Measurements from ENCODE around the gene MYO3B.

- TF ChIP-seq POLR2A (IDR thresholded peaks at IDR 0.05; ENCODE audit: control extremely low read depth in 1 of 2, low read depth in 2 of 2, low read length in 2 of 2) (no peak), YY1 (IDR thresholded peaks at IDR 0.05; ENCODE audit: low read depth, low read length) (no peak), CTCF (IDR thresholded peaks at IDR 0.05; ENCODE audit: control extremely low read depth in 1 of 3, insufficient read depth in 1 of 3, low read depth in 1 of 3, low read length in 3 of 3) (no peak), TEAD4 (IDR thresholded peaks at IDR 0.05; ENCODE audit: low read depth, low read length) (no peak), CHD2 (IDR thresholded peaks at IDR 0.05; ENCODE audit: low read length) (no peak), ATF2 (IDR thresholded peaks at IDR 0.05; ENCODE audit: low read length) (no peak), EP300 (IDR thresholded peaks at IDR 0.05; ENCODE audit: borderline replicate concordance in 1 of 2, low read depth in 2 of 2, low read length in 2 of 2) (no peak), EZH2 (IDR thresholded peaks at IDR 0.05; ENCODE audit: low read depth, low read length, severe bottlenecking) (no peak), RXRA (IDR thresholded peaks at IDR 0.05; ENCODE audit: insufficient read depth, low read depth, low read length) (no peak), POLR2AphosphoS5 (IDR thresholded peaks at IDR 0.05; ENCODE audit: low read depth, low read length) (no peak)
Measured at GRCh38 chr2:170250584-170250983, 72.6 kb downstream of the MYO3B start.
